Measurements from ENCODE around the gene GSN. TPM values are rescaled to one million over a fixed set of nuclear protein-coding genes. Genes with fewer than 3 reads are reported as not detected.

The GSN gene
- total and polyA plus RNA-seq, 4 experiments from 2014 or later, result 1.9 to 8.7 (median 6.0) TPM

DNA sequence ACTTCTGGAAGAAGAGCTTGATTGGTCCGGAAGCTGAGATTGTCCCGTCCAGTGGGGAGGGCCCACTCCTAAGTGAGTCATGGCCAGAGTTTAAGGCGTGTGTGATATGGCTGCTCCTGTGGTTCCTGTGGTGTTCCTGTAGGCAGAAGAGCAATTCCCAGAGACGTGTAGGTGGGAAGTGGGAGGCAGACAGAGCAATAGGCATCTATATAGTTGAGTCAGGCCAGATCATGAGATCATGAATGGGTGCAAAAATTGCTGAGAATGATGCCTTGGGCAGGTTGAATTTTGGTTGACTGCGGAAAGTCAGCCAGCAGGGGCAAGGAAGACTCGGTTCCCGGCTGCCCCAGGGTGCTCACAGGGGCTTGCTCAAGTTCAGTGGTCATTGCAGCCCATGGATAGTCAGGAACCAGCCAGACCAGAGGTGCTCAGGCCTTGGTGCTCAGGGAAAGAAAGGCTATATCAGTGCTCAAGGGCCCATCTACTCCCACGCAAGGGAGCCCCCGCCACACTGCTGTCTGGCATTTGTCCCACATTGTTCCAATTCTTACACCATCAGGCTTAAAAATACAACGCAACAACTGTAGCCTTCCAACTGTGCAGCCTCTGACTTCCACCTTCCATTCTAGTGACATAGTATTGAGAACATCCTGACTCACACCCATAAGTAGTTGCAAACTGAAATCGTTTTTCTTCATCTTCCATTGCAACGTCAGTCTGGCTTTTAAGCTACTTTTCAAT is 21.0 kb upstream of the GSN start:
- H3K9me3 Mint-ChIP-seq, result peaks cover 3 to 17% (median 10%) of the 10 kb centered on the region in 8 donors
- Histone ChIP-seq H3K36me3 (ENCODE audit: insufficient read depth, low read length) (no peaks in the 10 kb centered on the region), H3K4me1 (ENCODE audit: insufficient read depth, low read length) (no peaks in the 10 kb centered on the region), H3K27ac (ENCODE audit: low read depth, low read length) (no peak overlapping the region), H3K4me3 (ENCODE audit: low read length in 2 of 2) (no peak overlapping the region), H3K27me3 (ENCODE audit: insufficient read depth, low read length) (no peaks in the 10 kb centered on the region), H3K9me3 (ENCODE audit: control insufficient read depth in 1 of 2, low read length in 2 of 2) (no peaks in the 10 kb centered on the region)
- ChIA-PET POLR2A (ENCODE audit: partially characterized antibody) (no interaction called here), CTCF (ENCODE audit: partially characterized antibody) (no interaction called here)
- no peak overlapping the region for H3K4me3 Mint-ChIP-seq
- intact Hi-C loops (cut with micrococcal nuclease), result no loop called here
- peaks cover 10 to 28% of the 10 kb centered on the region in 2 donors for H3K36me3 Mint-ChIP-seq
- H3K27me3 Mint-ChIP-seq, result no peaks in the 10 kb centered on the region
- H3K4me1 Mint-ChIP-seq, result no peaks in the 10 kb centered on the region
- H3K27ac Mint-ChIP-seq, result peak overlapping the region in 1 of 7 donors; percentile 11
- no peak for DNase-seq

GRCh38 chr9:121249563-121249962 is 18.4 kb upstream of the GSN start:
- Mint-ChIP-seq H3K27me3 (no peaks in the 10 kb centered on the region), H3K36me3 (peaks cover 3 to 21% of the 10 kb centered on the region in 2 donors), H3K4me3 (no peak overlapping the region), H3K27ac (no peak overlapping the region), H3K9me3 (peaks cover 0 to 4% (median 0%) of the 10 kb centered on the region in 8 donors), H3K4me1 (no peaks in the 10 kb centered on the region)
- POLR2A ChIA-PET (ENCODE audit: partially characterized antibody), result no interaction called here
- CTCF ChIA-PET (ENCODE audit: partially characterized antibody), result no interaction called here
- Histone ChIP-seq H3K27ac (ENCODE audit: low read depth, low read length) (no peak overlapping the region), H3K36me3 (ENCODE audit: insufficient read depth, low read length) (no peaks in the 10 kb centered on the region), H3K9me3 (ENCODE audit: control insufficient read depth in 1 of 2, low read length in 2 of 2) (no peaks in the 10 kb centered on the region), H3K27me3 (ENCODE audit: insufficient read depth, low read length) (no peaks in the 10 kb centered on the region), H3K4me1 (ENCODE audit: insufficient read depth, low read length) (no peaks in the 10 kb centered on the region), H3K4me3 (ENCODE audit: low read length in 2 of 2) (no peak overlapping the region)
- no peak for DNase-seq
- intact Hi-C loops (cut with micrococcal nuclease), result no loop called here

DNA sequence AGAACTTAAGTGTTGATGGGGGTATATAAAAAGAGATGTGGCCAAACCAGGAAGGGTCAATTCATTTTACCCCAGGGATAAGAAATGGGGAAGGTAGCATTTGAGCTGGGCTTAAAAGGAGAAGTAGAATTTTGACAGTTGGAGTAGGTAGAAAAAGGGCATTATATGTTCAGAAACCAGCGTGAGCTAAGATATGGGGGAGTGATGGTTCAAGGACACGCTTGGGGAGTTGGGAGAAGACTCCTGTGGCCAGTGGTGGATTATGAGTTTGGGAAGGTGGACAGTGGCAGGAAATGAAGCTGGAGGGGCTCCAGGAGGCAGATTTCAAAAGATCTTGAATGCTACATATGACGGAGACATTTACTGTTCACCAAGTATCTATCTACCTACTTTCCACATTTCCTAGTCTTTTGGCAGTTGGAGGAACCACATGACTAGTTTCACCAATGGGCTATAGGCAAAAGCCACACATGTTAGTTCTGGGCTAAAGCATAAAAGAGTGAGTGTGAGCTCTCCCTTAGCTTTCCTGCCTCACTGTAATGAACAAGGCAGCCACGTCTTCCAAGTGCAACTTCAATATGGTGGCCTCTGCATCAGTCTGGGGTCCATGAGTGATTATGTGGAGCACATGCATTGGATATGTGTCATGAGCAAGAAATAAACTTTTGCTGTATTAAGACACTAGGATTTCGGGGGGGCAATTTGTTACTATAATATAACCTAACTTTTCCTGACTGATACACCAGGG is 15.7 kb upstream of the GSN start:
- CTCF ChIA-PET (ENCODE audit: partially characterized antibody), result interaction anchor here (1.4 kb wide), 1 partner anchor 67 kb away, joined by 4 read pairs; no protein-coding TSS in a partner anchor
- Mint-ChIP-seq H3K27ac (no peak overlapping the region), H3K4me3 (no peak overlapping the region), H3K36me3 (peaks cover 3 to 21% of the 10 kb centered on the region in 2 donors), H3K4me1 (no peaks in the 10 kb centered on the region), H3K9me3 (peaks cover 0 to 4% (median 0%) of the 10 kb centered on the region in 8 donors), H3K27me3 (peaks cover 0 to 1% of the 10 kb centered on the region in 2 donors)
- no peaks in the 10 kb centered on the region for H3K4me1 ChIP-seq (ENCODE audit: insufficient read depth, low read length)
- no peak for DNase-seq
- H3K4me3 ChIP-seq (ENCODE audit: low read length in 2 of 2), result no peak overlapping the region
- H3K36me3 ChIP-seq (ENCODE audit: insufficient read depth, low read length), result no peaks in the 10 kb centered on the region
- POLR2A ChIA-PET (ENCODE audit: partially characterized antibody), result interaction anchor here (0.6 kb wide), 1 partner anchor 16 kb away, joined by 4 read pairs; no protein-coding TSS in a partner anchor
- H3K9me3 ChIP-seq (ENCODE audit: control insufficient read depth in 1 of 2, low read length in 2 of 2), result no peaks in the 10 kb centered on the region
- no peak overlapping the region for H3K27ac ChIP-seq (ENCODE audit: low read depth, low read length)
- intact Hi-C loops (cut with micrococcal nuclease), result no loop called here
- no peaks in the 10 kb centered on the region for H3K27me3 ChIP-seq (ENCODE audit: insufficient read depth, low read length)

DNA sequence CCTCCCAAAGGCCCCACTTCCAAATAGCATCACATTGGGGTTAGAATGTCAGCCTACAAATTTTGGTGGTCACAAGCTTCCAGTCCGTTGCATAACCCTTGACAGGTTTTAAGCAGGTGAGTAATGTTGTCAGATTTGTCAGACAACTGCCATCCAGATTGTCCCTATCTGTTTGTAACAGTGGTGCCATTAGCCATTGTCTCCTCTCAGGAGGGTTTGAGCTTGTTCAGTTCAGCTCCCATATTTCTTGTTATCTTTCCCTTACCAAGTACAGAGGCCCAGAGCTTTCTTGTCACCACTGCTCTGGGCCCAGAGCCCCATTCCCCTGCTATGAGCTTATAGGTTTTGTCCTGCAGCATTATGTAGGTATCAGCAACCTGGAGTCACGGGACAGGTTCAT is 14.8 kb upstream of the GSN start:
- Mint-ChIP-seq H3K9me3 (peaks cover 0 to 4% (median 0%) of the 10 kb centered on the region in 8 donors), H3K4me1 (no peaks in the 10 kb centered on the region), H3K4me3 (no peak overlapping the region), H3K36me3 (peaks cover 3 to 21% of the 10 kb centered on the region in 2 donors), H3K27me3 (peaks cover 0 to 1% of the 10 kb centered on the region in 2 donors), H3K27ac (no peak overlapping the region)
- Histone ChIP-seq H3K4me3 (ENCODE audit: low read length in 2 of 2) (no peak overlapping the region), H3K27ac (ENCODE audit: low read depth, low read length) (no peak overlapping the region), H3K27me3 (ENCODE audit: insufficient read depth, low read length) (no peaks in the 10 kb centered on the region), H3K36me3 (ENCODE audit: insufficient read depth, low read length) (no peaks in the 10 kb centered on the region), H3K4me1 (ENCODE audit: insufficient read depth, low read length) (no peaks in the 10 kb centered on the region), H3K9me3 (ENCODE audit: control insufficient read depth in 1 of 2, low read length in 2 of 2) (no peaks in the 10 kb centered on the region)
- ChIA-PET POLR2A (ENCODE audit: partially characterized antibody) (no interaction called here), CTCF (ENCODE audit: partially characterized antibody) (interaction anchor here (0.7 to 1.4 kb wide), 3 partner anchors 25 to 69 kb away, joined by 3 to 4 read pairs (median 4); no protein-coding TSS in a partner anchor)
- no peak for DNase-seq
- intact Hi-C loops (cut with micrococcal nuclease), result no loop called here

DNA sequence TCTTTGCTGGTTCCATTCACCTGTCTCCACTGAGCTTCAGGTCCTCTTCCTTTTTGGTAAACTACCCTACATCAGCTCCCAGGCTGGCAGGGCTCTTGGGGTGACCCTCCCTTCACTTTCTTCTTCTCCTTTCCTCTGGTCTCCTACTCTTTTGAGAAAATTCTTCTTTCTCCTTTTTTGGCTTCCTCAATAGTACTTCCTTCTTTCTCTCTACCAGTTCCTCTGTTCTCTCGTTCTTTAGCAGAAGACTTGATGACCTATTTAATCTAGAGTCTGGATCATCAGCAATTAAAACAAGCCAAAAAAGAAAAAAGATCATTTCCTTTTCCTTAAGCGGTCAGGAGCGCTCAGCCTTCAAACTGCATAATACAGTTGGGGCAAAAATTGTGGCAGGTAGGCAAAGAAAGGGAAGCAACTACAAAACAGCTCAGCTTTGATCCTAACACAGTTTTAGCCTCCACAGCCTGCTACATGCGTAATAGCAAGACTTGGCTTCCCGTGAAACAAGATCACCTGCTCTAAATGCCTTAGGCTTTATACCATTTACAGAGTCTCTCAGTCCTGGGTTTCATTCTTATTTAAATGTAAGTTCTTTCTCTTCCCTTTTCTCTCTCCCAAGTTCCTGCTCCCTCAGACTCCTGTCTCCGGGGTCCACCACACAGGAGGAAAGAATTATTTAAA is 14.0 kb upstream of the GSN start:
- no peak for DNase-seq
- H3K27me3 ChIP-seq (ENCODE audit: insufficient read depth, low read length), result no peaks in the 10 kb centered on the region
- no peak overlapping the region for H3K4me3 ChIP-seq (ENCODE audit: low read length in 2 of 2)
- no peaks in the 10 kb centered on the region for H3K9me3 ChIP-seq (ENCODE audit: control insufficient read depth in 1 of 2, low read length in 2 of 2)
- ChIA-PET POLR2A (ENCODE audit: partially characterized antibody) (no interaction called here), CTCF (ENCODE audit: partially characterized antibody) (interaction anchor here (0.7 to 1.1 kb wide), 2 partner anchors 25 to 68 kb away, joined by 3 to 4 read pairs; no protein-coding TSS in a partner anchor)
- Mint-ChIP-seq H3K4me1 (no peaks in the 10 kb centered on the region), H3K9me3 (no peaks in the 10 kb centered on the region), H3K4me3 (no peak overlapping the region), H3K36me3 (peaks cover under 1 to 16% of the 10 kb centered on the region in 2 donors), H3K27me3 (peaks cover 0 to 1% of the 10 kb centered on the region in 2 donors), H3K27ac (peak overlapping the region in 2 of 7 donors; percentile 2 to 3)
- intact Hi-C loops (cut with micrococcal nuclease), result no loop called here
- H3K4me1 ChIP-seq (ENCODE audit: insufficient read depth, low read length), result no peaks in the 10 kb centered on the region
- no peak overlapping the region for H3K27ac ChIP-seq (ENCODE audit: low read depth, low read length)
- no peaks in the 10 kb centered on the region for H3K36me3 ChIP-seq (ENCODE audit: insufficient read depth, low read length)

DNA sequence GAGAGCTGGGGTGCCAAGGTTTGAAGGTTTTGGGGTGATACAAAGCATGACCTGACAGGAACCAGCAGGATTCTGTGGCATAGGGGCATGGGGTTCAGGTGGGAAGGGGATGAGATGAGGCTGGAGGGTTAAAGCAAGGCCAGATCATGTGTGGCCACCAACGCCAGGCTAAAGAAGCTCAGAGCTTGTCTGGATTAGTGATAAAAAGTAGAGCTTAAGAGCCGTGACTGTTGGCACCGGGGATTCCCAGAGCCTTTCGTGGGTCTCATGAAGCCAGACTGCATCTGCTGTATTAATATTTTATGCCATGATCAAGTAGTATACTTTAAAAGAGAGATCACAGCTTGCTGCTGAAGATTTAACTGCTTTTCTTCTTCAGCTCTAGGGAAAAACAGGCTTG is 8.5 kb upstream of the GSN start:
- Mint-ChIP-seq H3K9me3 (no peaks in the 10 kb centered on the region), H3K27ac (no peak overlapping the region), H3K36me3 (peaks cover 0 to 4% of the 10 kb centered on the region in 2 donors), H3K4me3 (no peak overlapping the region), H3K4me1 (no peaks in the 10 kb centered on the region), H3K27me3 (peaks cover 0 to 1% of the 10 kb centered on the region in 2 donors)
- no peak for DNase-seq
- intact Hi-C loops (cut with micrococcal nuclease), result no loop called here
- Histone ChIP-seq H3K27me3 (ENCODE audit: insufficient read depth, low read length) (no peaks in the 10 kb centered on the region), H3K27ac (ENCODE audit: low read depth, low read length) (no peak overlapping the region), H3K36me3 (ENCODE audit: insufficient read depth, low read length) (no peaks in the 10 kb centered on the region), H3K4me3 (ENCODE audit: low read length in 2 of 2) (no peak overlapping the region), H3K4me1 (ENCODE audit: insufficient read depth, low read length) (no peaks in the 10 kb centered on the region), H3K9me3 (ENCODE audit: control insufficient read depth in 1 of 2, low read length in 2 of 2) (no peaks in the 10 kb centered on the region)
- ChIA-PET POLR2A (ENCODE audit: partially characterized antibody) (no interaction called here), CTCF (ENCODE audit: partially characterized antibody) (interaction anchor here (1.4 to 2.4 kb wide), 2 partner anchors 18 to 46 kb away, joined by 4 to 8 read pairs; no protein-coding TSS in a partner anchor)

GRCh38 chr9:121259935-121260334 is 8.0 kb upstream of the GSN start:
- DNase-seq, result no peak
- Mint-ChIP-seq H3K36me3 (peaks cover 0 to 4% of the 10 kb centered on the region in 2 donors), H3K4me3 (no peak overlapping the region), H3K9me3 (no peaks in the 10 kb centered on the region), H3K27ac (no peak overlapping the region), H3K27me3 (peaks cover 0 to 1% of the 10 kb centered on the region in 2 donors), H3K4me1 (no peaks in the 10 kb centered on the region)
- H3K9me3 ChIP-seq (ENCODE audit: control insufficient read depth in 1 of 2, low read length in 2 of 2), result no peaks in the 10 kb centered on the region
- no peak overlapping the region for H3K27ac ChIP-seq (ENCODE audit: low read depth, low read length)
- H3K36me3 ChIP-seq (ENCODE audit: insufficient read depth, low read length), result no peaks in the 10 kb centered on the region
- ChIA-PET CTCF (ENCODE audit: partially characterized antibody) (interaction anchor here (1.4 to 2.4 kb wide), 2 partner anchors 18 to 47 kb away, joined by 4 to 8 read pairs; no protein-coding TSS in a partner anchor), POLR2A (ENCODE audit: partially characterized antibody) (no interaction called here)
- H3K4me1 ChIP-seq (ENCODE audit: insufficient read depth, low read length), result no peaks in the 10 kb centered on the region
- no peak overlapping the region for H3K4me3 ChIP-seq (ENCODE audit: low read length in 2 of 2)
- no peaks in the 10 kb centered on the region for H3K27me3 ChIP-seq (ENCODE audit: insufficient read depth, low read length)
- intact Hi-C loops (cut with micrococcal nuclease), result no loop called here
